H54 (cell line): ENCODE data around the gene SSR3.

ENCODE experiments used
- DNase-seq: peaks from one replicate; pipeline ENCODE4 v3.0.0; 2011; ENCODE audit warnings: low spot score, mixed read lengths; ENCODE audit not compliant: insufficient read length
- FAIRE-seq: peaks from 3 replicates; lab custom pipeline; 2011; peaks lifted over from hg19 to GRCh38; lab: Jason Lieb, UNC
- POLR2A ChIP-seq: IDR thresholded peaks from 2 replicates; pipeline ENCODE4 v1.6.1; 2011; ENCODE audit warnings: low read depth, mild to moderate bottlenecking, low read length

SSR3 gene

DNA sequence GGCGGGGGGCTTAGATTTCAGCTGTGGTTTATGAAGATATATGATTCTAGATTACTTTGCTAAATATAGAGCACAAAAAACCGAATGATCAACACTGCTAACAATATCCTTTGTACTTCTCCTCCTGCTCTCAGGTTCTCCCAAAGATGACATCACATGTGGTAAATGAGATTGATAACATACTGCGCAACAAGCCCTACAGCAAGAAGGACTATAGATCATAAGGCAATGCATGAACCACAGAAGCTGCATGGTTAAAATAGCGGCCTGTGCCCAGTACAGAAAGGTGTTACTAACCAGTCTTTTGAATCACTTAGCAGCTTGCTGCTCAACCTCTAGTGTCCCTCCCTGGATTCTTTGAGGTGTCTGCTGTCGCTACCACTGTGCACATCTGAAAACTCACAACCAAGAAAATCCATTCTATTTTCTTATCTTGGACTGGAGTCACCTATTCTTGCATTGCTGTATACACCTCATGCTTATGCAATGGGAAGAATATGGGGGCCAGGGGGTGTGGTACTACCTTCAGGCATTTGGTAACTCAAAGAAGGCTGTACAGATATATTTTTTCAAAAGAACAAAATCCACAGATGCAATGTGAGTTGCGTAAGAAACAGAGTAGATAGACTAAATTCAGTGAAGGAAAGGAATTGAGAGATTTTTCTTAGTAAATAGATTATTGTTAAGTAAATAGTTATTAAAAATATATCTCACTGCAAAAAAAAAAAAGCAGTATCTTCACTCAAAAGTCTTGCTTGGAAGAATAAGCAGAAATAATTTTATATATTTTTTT, 18.2 kb downstream of the SSR3 start:
- no peak for TF ChIP-seq POLR2A
- no peak for DNase-seq
- FAIRE-seq, result peak; percentile 33

DNA sequence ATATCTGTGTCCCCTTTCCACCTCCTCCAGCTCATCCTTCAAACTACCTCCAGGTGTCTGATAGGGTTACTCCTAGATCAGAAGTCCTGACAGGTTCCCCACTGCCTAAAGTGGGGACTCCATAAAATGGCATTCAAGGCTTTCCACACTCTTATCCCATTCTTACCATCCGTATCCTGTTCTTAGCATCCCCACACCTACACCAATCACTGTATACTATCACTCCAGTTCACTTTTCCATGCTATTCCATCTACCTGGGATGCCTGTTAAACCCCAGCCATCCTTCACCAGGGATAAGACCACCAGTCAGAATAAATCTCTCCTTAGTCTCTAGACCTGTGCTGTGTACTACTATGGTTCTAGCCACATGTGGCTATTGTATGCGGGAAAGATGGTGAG, 19.1 kb downstream of the SSR3 start:
- no peak for TF ChIP-seq POLR2A
- FAIRE-seq, result no peak
- DNase-seq, result no peak

DNA sequence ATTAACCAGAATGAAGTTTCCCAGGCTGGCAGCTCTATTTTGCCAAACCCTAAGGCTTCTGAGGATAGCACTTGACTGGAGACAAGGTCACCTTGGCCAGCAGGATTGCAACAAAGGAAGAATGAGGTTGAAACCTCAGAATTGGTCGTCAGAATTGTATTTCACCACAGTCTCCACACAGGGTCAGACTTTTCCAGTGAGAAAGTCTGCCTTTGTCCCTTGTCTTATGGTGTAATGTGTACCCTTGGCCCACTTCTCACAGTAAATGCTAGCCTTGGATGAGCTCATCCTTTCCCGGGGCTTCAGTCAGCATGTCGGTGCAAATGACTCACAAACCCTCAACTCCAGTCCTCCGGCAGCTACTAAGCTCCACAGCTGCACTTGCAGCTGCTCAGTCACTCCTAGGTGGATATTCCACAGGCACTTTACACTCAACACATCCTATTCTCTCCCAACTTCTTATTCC, 19.7 kb downstream of the SSR3 start:
- TF ChIP-seq POLR2A, result no peak
- peak; percentile 63 for DNase-seq
- FAIRE-seq, result peak; percentile 100

GRCh38 chr3:156533205-156533604, 21.7 kb downstream of the SSR3 start:
- FAIRE-seq, result no peak
- no peak for DNase-seq
- no peak for TF ChIP-seq POLR2A

DNA sequence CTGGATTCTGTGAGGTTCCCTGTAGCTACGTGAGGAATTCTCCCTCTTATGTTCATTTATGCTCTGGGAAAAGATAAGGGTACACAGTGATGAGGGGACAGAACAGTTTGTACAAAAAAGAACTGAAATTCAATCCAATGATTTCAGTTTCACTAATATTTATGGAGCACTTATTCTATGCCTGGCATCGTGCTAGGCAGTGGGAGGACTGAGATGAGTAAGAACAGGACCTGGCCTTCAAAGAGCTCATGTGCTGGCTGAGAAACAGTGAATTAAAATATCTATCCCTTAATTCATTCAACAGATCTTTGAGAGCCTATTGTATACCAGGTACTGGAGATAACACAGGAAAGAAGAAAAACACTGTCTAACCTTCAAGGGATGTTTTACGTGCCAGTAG, 22.2 kb downstream of the SSR3 start:
- TF ChIP-seq POLR2A, result no peak
- no peak for FAIRE-seq

DNA sequence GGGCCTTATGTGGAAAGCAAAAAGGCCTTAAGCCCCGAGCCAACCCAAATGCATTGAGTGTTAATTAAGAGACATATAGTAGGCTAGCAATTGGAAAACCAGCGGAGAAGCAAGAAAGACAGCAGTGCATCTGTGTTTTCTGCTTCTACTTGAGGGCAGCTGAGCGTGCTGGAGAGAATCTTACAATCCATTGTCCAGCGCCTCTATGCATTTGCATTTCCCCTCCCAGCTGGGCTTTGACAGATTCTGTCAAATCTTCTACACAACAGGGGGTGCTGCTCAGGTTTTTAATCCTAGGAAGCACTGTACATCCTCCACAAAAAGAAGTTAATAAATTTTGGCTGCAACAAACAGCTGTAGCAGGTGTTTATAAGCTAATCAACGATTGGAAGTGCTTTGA, 23.9 kb downstream of the SSR3 start:
- DNase-seq, result no peak
- no peak for FAIRE-seq
- TF ChIP-seq POLR2A, result no peak

More for the DNA sequence above, 22.2 kb downstream of the SSR3 start:
- DNase-seq, result no peak

- FAIRE-seq (no peak), DNase-seq (no peak)
- TF ChIP-seq POLR2A, result no peak
Observed at GRCh38 chr3:156527060-156527459, 27.9 kb downstream of the SSR3 start.

DNA sequence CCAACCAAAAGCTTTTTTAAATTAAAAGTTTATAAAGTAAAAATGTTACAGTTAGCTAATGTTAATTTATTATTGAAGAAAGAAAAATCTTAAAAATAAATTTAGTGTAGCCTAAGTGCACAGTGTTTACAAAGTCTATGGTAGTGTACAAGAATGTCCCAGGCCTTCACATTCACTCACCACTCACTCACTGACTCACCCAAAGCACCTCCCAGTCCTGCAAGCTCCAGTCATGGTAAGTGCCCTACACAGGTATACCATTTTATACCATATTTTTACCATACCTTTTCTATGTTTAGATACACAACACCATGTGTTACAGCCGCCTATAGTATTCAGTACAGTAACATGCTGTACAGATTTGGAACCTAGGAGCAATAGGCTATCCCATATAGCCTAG, 29.1 kb downstream of the SSR3 start:
- peak; percentile 89 for FAIRE-seq
- no peak for TF ChIP-seq POLR2A
- DNase-seq, result no peak

DNA sequence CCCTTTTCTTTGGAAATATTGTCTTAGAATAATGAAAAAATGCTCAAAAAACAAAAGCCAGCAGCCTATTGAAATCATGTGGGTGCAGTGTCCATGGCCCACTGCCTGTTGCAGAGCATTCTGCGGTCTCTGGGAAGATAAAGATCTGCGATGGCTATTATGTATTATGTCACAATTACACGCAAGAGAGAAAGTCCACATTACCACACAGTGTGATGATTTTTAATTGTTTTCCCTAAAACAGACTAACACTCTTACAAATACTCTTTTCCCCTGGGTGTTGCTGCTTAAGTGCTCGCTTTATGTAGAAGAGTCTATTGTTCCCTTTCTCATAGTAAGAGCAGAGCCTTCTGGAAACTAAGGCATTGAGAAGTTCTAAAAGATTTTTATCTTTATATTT, 32.2 kb downstream of the SSR3 start:
- DNase-seq, result no peak
- TF ChIP-seq POLR2A, result no peak
- FAIRE-seq, result no peak

- FAIRE-seq, result no peak
Observed at GRCh38 chr3:156519758-156520162, 35.2 kb downstream of the SSR3 start.

DNA sequence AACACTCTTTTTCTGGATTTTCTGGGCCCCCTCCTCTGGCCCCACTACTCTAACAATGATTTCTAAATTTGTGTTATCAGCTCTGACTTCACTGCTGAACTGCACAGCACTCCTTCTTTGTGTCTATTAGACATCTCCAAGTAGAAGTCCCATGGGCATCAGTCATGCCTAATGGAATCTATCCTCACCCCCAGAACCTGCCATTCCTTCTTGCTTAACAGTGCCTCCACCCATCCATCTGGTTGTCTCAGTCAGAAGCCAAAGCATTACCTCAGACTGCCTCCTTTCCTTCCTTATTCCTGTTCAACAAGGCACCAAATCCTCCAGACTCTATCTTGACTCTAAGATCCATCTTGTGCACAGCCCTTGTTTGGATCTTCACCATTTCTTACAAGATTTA, 36.2 kb downstream of the SSR3 start:
- TF ChIP-seq POLR2A, result no peak
- DNase-seq (no peak), FAIRE-seq (no peak)

More at GRCh38 chr3:156519758-156520162, 35.2 kb downstream of the SSR3 start:
- TF ChIP-seq POLR2A, result no peak
- no peak for DNase-seq

DNA sequence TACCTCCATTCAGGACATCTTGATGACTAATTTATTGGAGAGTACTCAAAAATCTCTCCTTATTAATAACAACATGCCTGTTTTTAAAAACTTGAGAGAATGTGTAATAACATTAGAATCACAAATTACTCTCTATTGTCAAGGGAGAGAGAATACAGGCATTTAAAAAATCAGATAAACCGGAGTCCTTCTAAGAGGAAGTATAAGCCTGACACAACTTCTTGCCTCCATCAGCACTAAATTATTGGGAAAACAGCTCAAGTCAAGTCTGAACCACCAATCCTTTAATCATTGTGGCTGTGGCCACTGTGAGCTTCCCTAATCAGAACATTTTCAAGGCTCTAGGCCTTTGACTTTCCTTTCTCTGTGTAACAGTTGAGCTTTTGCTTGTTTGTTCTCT, 38.0 kb downstream of the SSR3 start:
- FAIRE-seq (no peak), DNase-seq (no peak)

DNA sequence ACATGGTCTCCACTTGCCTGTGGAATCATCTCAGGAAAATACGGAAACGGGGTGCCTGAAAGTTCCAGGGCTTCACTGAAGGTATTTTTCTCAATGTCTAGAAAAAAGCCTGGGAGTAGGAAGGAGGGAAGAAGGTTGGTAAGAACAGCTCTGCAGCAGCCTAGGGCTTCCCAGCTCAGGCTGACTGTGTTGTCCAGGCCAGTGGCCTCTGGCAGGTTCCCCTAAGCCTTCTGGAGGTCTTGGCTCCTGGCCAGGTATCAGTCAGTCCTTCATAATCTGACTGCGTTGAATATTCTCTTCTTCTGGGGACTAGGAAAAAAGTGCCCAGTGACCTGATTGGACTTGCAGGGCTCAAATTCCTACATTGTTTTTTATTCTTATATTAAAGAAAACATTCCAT, 38.6 kb downstream of the SSR3 start:
- DNase-seq, result no peak
- no peak for FAIRE-seq
- TF ChIP-seq POLR2A, result no peak

More for the DNA sequence above, 38.0 kb downstream of the SSR3 start:
- TF ChIP-seq POLR2A, result no peak

- DNase-seq (no peak), FAIRE-seq (peak; percentile 20)
- TF ChIP-seq POLR2A, result no peak
Observed at GRCh38 chr3:156513619-156514018, 41.3 kb downstream of the SSR3 start.
